HG02943 (cell line): ENCODE results near the gene RUNX3.
"Not testable (repeated sequence)": the region's sequence is repeated elsewhere in the genome, so short reads cannot be mapped to it uniquely, and the experiment has no call there.

Experiments used
- ATAC-seq: cut with Tn5 transposase; IDR thresholded peaks from one replicate; pipeline ENCODE4 v1.9.1; 2021; ENCODE audit warnings: mild to moderate bottlenecking, low read depth, moderate library complexity; ENCODE audit not compliant: unreplicated experiment

Gene RUNX3

GRCh38 chr1:24915816-24916602 is 14.1 kb downstream of the RUNX3 start:
- ATAC-seq: no peak

GRCh38 chr1:24914226-24915069 is 15.6 kb downstream of the RUNX3 start:
- no peak for ATAC-seq

- no peak for ATAC-seq
Measured at GRCh38 chr1:24913616-24914225, 16.4 kb downstream of the RUNX3 start.

GRCh38 chr1:24913274-24913604 is 16.8 kb downstream of the RUNX3 start:
- no peak for ATAC-seq

- no peak for ATAC-seq
Measured at GRCh38 chr1:24912376-24913273, 17.5 kb downstream of the RUNX3 start.

- no peak for ATAC-seq
Measured at GRCh38 chr1:24911651-24912155, 18.4 kb downstream of the RUNX3 start.

- ATAC-seq: no peak
Measured at GRCh38 chr1:24910751-24911650, 19.1 kb downstream of the RUNX3 start.

- ATAC-seq: no peak
Measured at GRCh38 chr1:24910210-24910609, 19.9 kb downstream of the RUNX3 start.

GRCh38 chr1:24909388-24909898 is 20.6 kb downstream of the RUNX3 start:
- ATAC-seq: no peak

GRCh38 chr1:24908591-24909259 is 21.4 kb downstream of the RUNX3 start:
- no peak for ATAC-seq

- ATAC-seq: not testable (repeated sequence)
Measured at GRCh38 chr1:24907587-24908294, 22.3 kb downstream of the RUNX3 start.

- no peak for ATAC-seq
Measured at GRCh38 chr1:24906760-24907490, 23.2 kb downstream of the RUNX3 start.

- ATAC-seq: no peak
Measured at GRCh38 chr1:24905979-24906720, 23.9 kb downstream of the RUNX3 start.

- no peak for ATAC-seq
Measured at GRCh38 chr1:24905355-24905978, 24.6 kb downstream of the RUNX3 start.

- ATAC-seq: no peak
Measured at GRCh38 chr1:24904731-24905354, 25.2 kb downstream of the RUNX3 start.
